BJ (cell line): ENCODE results near the gene SLC2A6. TPM values are rescaled to one million over a fixed set of nuclear protein-coding genes. Genes with fewer than 3 reads are reported as not detected.

Source experiments
- CTCF ChIA-PET: fragments of 350-600 bp; formaldehyde crosslinking; extraction: SDS; loops from one replicate; lab custom pipeline; 2021; ENCODE audit warnings: antibody characterized with exemption, inconsistent platforms; lab: Yijun Ruan, JAX
- POLR2A ChIA-PET: fragments of 300-600 bp; sonication (Branson Sonifier 250); formaldehyde crosslinking; extraction: SDS; loops from one replicate; lab custom pipeline; 2021; ENCODE audit warnings: antibody characterized with exemption; lab: Charles Lee
- DNase-seq: peaks from one replicate; pipeline ENCODE4 v3.0.0-alpha.2; 2011; ENCODE audit warnings: low read depth
- H3K27me3 ChIP-seq: 2 replicates; pipeline ENCODE4 v1.6.0; 2011; ENCODE audit warnings: low read length; ENCODE audit not compliant: control insufficient read depth, insufficient read depth
- H3K36me3 ChIP-seq: 2 replicates; pipeline ENCODE4 v1.5.1; 2011; ENCODE audit warnings: low read length; ENCODE audit not compliant: control insufficient read depth, insufficient read depth
- H3K4me3 ChIP-seq: 2 replicates; pipeline ENCODE4 v1.5.1; 2011; ENCODE audit warnings: low read depth, mild to moderate bottlenecking, control low read depth, low read length
- CTCF ChIP-seq: IDR thresholded peaks from 2 replicates; pipeline ENCODE4 v1.5.1; 2011; ENCODE audit warnings: low read depth, mild to moderate bottlenecking, control low read depth, inconsistent platforms, low read length, moderate library complexity; ENCODE audit not compliant: insufficient read depth
- polyA plus RNA-seq: library from polyadenylated mRNA; depleted of rRNA; stranded (reverse); fragments of >200 nt; gene quantifications from 2 replicates; pipeline ENCODE4 v1.2.3, GENCODE V29; 2011

The SLC2A6 gene
- polyA plus RNA-seq, 1 experiment, result 9.0 TPM

- H3K27me3 ChIP-seq, result no peaks in the 10 kb centered on the region
- ChIA-PET CTCF (interaction anchor here (1.2 to 1.4 kb wide), 2 partner anchors 11 to 19 kb away, joined by 5 read pairs; no protein-coding TSS in a partner anchor), POLR2A (no interaction called here)
- H3K36me3 ChIP-seq, result peaks cover 1% of the 10 kb centered on the region; the same call in 1 of the 2 replicates
- no peak overlapping the region for H3K4me3 ChIP-seq
- DNase-seq, result no peak
- no peak for TF ChIP-seq CTCF
Observed at GRCh38 chr9:133467101-133467500, 11.8 kb downstream of the SLC2A6 start.

- Histone ChIP-seq H3K4me3 (no peak overlapping the region), H3K36me3 (peaks cover 1% of the 10 kb centered on the region; the same call in 1 of the 2 replicates), H3K27me3 (no peaks in the 10 kb centered on the region)
- TF ChIP-seq CTCF, result no peak
- CTCF ChIA-PET, result interaction anchor here (0.7 kb wide), 1 partner anchor 66 kb away, joined by 3 read pairs; no protein-coding TSS in a partner anchor
- POLR2A ChIA-PET, result no interaction called here
- no peak for DNase-seq
Observed at GRCh38 chr9:133465984-133466383, 12.9 kb downstream of the SLC2A6 start.

- no peak overlapping the region for H3K4me3 ChIP-seq
- CTCF ChIA-PET, result no interaction called here
- TF ChIP-seq CTCF, result no peak
- H3K36me3 ChIP-seq, result peaks cover 1% of the 10 kb centered on the region; the same call in 1 of the 2 replicates
- no peak for DNase-seq
- POLR2A ChIA-PET, result no interaction called here
- no peaks in the 10 kb centered on the region for H3K27me3 ChIP-seq
Observed at GRCh38 chr9:133464638-133465037, 14.3 kb downstream of the SLC2A6 start.

GRCh38 chr9:133463864-133464615 is 14.9 kb downstream of the SLC2A6 start:
- no peak for DNase-seq
- TF ChIP-seq CTCF, result no peak
- Histone ChIP-seq H3K27me3 (no peaks in the 10 kb centered on the region), H3K4me3 (no peak overlapping the region), H3K36me3 (peaks cover 1% of the 10 kb centered on the region; the same call in 1 of the 2 replicates)
- CTCF ChIA-PET, result no interaction called here
- POLR2A ChIA-PET, result no interaction called here

- CTCF ChIA-PET, result no interaction called here
- TF ChIP-seq CTCF, result no peak
- Histone ChIP-seq H3K27me3 (no peaks in the 10 kb centered on the region), H3K4me3 (no peak overlapping the region), H3K36me3 (0 out of 2 replicates have a peak, but pooled peaks cover 1% of the 10 kb centered on the region)
- POLR2A ChIA-PET, result no interaction called here
- DNase-seq, result no peak
Observed at GRCh38 chr9:133463234-133463863, 15.6 kb downstream of the SLC2A6 start.
